DOHH2 (cell line): ENCODE measurements around the gene ATXN7.

Source experiments
- H3F3A ChIP-seq: fragments of 200-600 bp; sonication (generic), shearing (Covaris generic); 2 replicates; pipeline ENCODE4 v1.6.0; 2016; ENCODE audit warnings: antibody characterized with exemption, mild to moderate bottlenecking; ENCODE audit not compliant: control insufficient read depth, insufficient read depth
- H3K27ac ChIP-seq: fragments of 200-600 bp; sonication (generic); 2 replicates; pipeline ENCODE4 v1.5.1; 2014; ENCODE audit warnings: low read depth, mild to moderate bottlenecking, low read length, moderate library complexity
- H3K27me3 ChIP-seq: fragments of 200-600 bp; sonication (generic); 2 replicates; pipeline ENCODE4 v1.6.1; 2014; ENCODE audit warnings: mild to moderate bottlenecking, low read length, mixed read lengths; ENCODE audit not compliant: control insufficient read depth
- H3K36me3 ChIP-seq: fragments of 200-600 bp; sonication (generic); 2 replicates; pipeline ENCODE4 v1.6.1; 2014; ENCODE audit warnings: mild to moderate bottlenecking, low read length, moderate library complexity, mixed read lengths; ENCODE audit not compliant: control insufficient read depth
- H3K4me1 ChIP-seq: fragments of 200-600 bp; sonication (generic); 2 replicates; pipeline ENCODE4 v1.6.1; 2014; ENCODE audit warnings: mild to moderate bottlenecking, low read length, mixed read lengths; ENCODE audit not compliant: control insufficient read depth
- H3K4me2 ChIP-seq: fragments of 200-600 bp; sonication (generic); 2 replicates; pipeline ENCODE4 v1.6.0; 2014; ENCODE audit warnings: mild to moderate bottlenecking, low read length, moderate library complexity
- H3K4me3 ChIP-seq: fragments of 200-600 bp; sonication (generic); 2 replicates; pipeline ENCODE4 v1.5.1; 2014; ENCODE audit warnings: mild to moderate bottlenecking, low read length, mixed read lengths
- H3K79me2 ChIP-seq: fragments of 200-600 bp; sonication (generic); 2 replicates; pipeline ENCODE4 v1.6.1; 2014; ENCODE audit warnings: mild to moderate bottlenecking, low read length, mixed read lengths; ENCODE audit not compliant: control insufficient read depth
- H3K9me2 ChIP-seq: fragments of 200-600 bp; sonication (generic); replicated peaks from 2 replicates; pipeline ENCODE4 v1.6.1; 2014; ENCODE audit warnings: mild to moderate bottlenecking, low read length, mixed read lengths; ENCODE audit not compliant: control insufficient read depth
- H3K9me3 ChIP-seq: fragments of 200-600 bp; sonication (generic); 2 replicates; pipeline ENCODE4 v1.6.1; 2014; ENCODE audit warnings: antibody characterized with exemption, low read length, mixed read lengths; ENCODE audit not compliant: control insufficient read depth, insufficient read depth
- H4K20me1 ChIP-seq: fragments of 200-600 bp; sonication (generic); 2 replicates; pipeline ENCODE4 v1.6.0; 2014; ENCODE audit warnings: low read depth, mild to moderate bottlenecking, antibody characterized with exemption, low read length, moderate library complexity; ENCODE audit not compliant: control insufficient read depth, insufficient read depth
- CTCF ChIP-seq: fragments of 200-600 bp; sonication (generic); IDR thresholded peaks from one replicate; pipeline ENCODE4 v1.5.1; 2014; ENCODE audit warnings: antibody characterized with exemption, mild to moderate bottlenecking, low read depth, low read length; ENCODE audit not compliant: poor library complexity, severe bottlenecking
- EZH2phosphoT487 ChIP-seq: fragments of 200-600 bp; sonication (generic); IDR thresholded peaks from 2 replicates; pipeline ENCODE4 v1.6.1; 2017; ENCODE audit warnings: borderline replicate concordance, mild to moderate bottlenecking, antibody characterized with exemption, low read length, moderate library complexity, mixed read lengths

ATXN7 gene

GRCh38 chr3:63954182-63954581 is 90.5 kb downstream of the ATXN7 start:
- Histone ChIP-seq H3K79me2 (peaks cover 25% of the 10 kb centered on the region), H3K27me3 (no peaks in the 10 kb centered on the region), H3K4me2 (no peak overlapping the region), H3K4me1 (peaks cover 29% of the 10 kb centered on the region), H3K27ac (no peak overlapping the region), H3K4me3 (no peak overlapping the region), H3F3A (0 out of 2 replicates have a peak, but pooled peaks cover 4% of the 10 kb centered on the region), H4K20me1 (no peaks in the 10 kb centered on the region), H3K36me3 (peaks cover 36% of the 10 kb centered on the region), H3K9me2 (no peaks in the 10 kb centered on the region), H3K9me3 (no peaks in the 10 kb centered on the region)
- TF ChIP-seq EZH2phosphoT487 = no peak
- no peak for TF ChIP-seq CTCF

DNA sequence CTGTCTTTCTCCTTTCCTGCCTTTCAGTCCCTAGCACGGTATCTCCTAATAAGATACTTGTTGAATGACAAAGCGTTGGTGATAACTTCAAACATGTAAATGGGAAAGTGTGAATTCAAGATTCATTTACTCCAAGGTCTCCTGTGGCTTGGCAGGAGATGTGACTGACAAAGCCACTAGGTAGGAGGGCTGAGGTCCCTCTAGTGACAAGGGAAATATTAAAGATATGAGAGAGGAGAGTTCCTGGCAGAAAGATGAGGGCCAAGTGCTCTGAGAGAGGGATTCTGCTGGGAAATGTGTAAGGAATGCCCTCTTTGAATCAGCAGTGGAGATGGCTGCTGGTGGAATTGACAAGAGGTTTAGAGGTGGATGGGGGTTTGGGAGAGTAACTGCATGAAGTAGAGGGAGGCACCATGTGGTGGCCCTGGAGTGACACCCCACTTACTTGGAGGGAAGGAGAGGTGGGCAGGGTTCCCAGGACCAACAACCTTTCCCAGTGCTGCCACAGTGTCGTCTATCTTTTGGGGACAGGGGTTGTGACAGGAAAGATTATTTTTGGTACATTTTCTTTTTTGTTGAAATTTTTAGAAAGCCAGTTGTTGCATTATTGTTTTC is 91.5 kb downstream of the ATXN7 start:
- H3K79me2 ChIP-seq = peaks cover 31% of the 10 kb centered on the region
- H3K4me1 ChIP-seq = peaks cover 33% of the 10 kb centered on the region
- no peaks in the 10 kb centered on the region for H3K9me3 ChIP-seq
- H4K20me1 ChIP-seq = no peaks in the 10 kb centered on the region
- no peak overlapping the region for H3K4me2 ChIP-seq
- H3K9me2 ChIP-seq = no peaks in the 10 kb centered on the region
- TF ChIP-seq CTCF (no peak), EZH2phosphoT487 (no peak)
- H3K27me3 ChIP-seq = no peaks in the 10 kb centered on the region
- peaks cover 4% of the 10 kb centered on the region; the same call in 1 of the 2 replicates for H3F3A ChIP-seq
- no peak overlapping the region for H3K4me3 ChIP-seq
- peaks cover 33% of the 10 kb centered on the region for H3K36me3 ChIP-seq
- H3K27ac ChIP-seq = no peak overlapping the region

DNA sequence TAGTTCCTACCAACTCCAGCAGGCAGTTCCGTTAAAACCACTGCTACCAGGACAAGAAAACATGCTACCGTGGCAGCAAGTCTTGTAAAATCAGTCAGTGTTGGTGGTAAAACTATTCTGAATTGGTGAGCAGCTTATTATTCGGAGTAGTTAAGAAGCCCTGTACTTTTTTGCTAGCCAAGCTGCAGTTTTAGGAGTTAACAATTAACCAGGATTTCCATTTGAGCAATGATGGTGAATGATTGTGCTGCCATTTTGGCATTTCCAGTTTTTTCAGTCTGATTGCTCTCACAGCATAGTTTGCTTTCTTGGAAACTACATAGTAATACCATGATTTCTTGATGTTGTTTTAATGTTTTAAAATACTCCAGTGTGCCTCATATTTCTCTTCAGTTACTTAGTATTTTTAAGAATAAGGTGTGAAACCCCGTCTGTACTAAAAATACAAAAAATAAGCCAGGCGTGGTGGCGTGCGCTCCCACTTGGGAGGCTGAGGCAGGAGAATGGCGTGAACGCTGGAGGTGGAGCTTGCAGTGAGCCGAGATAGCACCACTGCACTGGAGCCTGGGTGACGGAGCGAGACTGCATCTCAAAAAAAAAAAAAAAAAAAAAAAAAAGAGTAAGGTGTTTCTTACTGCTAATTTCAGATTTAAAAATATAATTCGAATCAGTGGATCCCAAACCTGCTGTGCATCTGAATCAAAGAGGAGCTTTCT is 92.3 kb downstream of the ATXN7 start:
- Histone ChIP-seq H3K4me3 (no peak overlapping the region), H3K4me1 (peaks cover 36% of the 10 kb centered on the region), H3K9me2 (no peaks in the 10 kb centered on the region), H3K27ac (no peak overlapping the region), H3K79me2 (peaks cover 32% of the 10 kb centered on the region), H3K9me3 (no peaks in the 10 kb centered on the region), H4K20me1 (no peaks in the 10 kb centered on the region), H3K4me2 (no peak overlapping the region), H3K27me3 (no peaks in the 10 kb centered on the region), H3F3A (peaks cover 4% of the 10 kb centered on the region; the same call in 1 of the 2 replicates), H3K36me3 (peaks cover 31% of the 10 kb centered on the region)
- no peak for TF ChIP-seq CTCF
- TF ChIP-seq EZH2phosphoT487 = no peak
